ENCODE data around the gene MIF4GD.

MIF4GD gene

DNA sequence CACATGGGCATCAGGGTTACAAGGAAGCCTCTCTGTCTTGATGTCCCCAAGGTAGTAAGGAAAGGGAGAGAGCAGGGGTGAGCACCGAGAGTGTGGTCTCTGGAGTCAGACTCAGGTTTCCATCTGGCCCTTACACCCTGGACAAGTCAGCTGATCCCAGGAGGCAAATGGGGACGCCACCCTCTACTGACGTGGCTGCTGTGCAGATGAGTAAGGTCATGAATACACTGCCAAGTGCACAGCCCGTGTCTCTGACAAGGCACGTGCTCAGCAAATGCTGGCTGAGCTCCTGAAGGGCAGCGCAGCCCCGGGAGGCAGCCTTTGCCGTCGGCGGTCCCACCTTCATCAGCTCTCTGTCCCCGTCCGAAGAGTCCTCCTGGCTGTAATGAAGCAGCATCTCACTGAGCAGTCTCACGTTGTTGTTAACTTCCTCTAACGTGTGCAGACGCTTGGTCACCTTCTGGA is 29.0 kb downstream of the MIF4GD start:
- no peak for DNase-seq
- Histone ChIP-seq H4K20me1 (ENCODE audit: insufficient read depth, low read length) (no peaks in the 10 kb centered on the region), H3K36me3 (replicated peaks; ENCODE audit: insufficient read depth, low read length) (peaks cover 13% of the 10 kb centered on the region; the same call in 1 of the 2 replicates), H3K9me2 (replicated peaks; ENCODE audit: insufficient read depth, low read length) (no peaks in the 10 kb centered on the region), H3K9me3 (replicated peaks; ENCODE audit: insufficient read depth, low read length) (no peaks in the 10 kb centered on the region), H3K4me1 (ENCODE audit: low read length) (no peaks in the 10 kb centered on the region), H2AFZ (ENCODE audit: low read length) (no peak overlapping the region), H3K4me2 (ENCODE audit: low read depth, low read length) (no peak overlapping the region), H3K9ac (ENCODE audit: low read length) (no peak overlapping the region), H3K27ac (ENCODE audit: low read length) (no peak overlapping the region), H3K4me3 (ENCODE audit: low read length) (no peak overlapping the region), H3F3A (ENCODE audit: insufficient read depth, low read length) (0 out of 2 replicates have a peak, but pooled peaks cover 5% of the 10 kb centered on the region), H3K79me2 (ENCODE audit: low read length) (peaks cover 13% of the 10 kb centered on the region; the same call in 1 of the 2 replicates), H3K27me3 (replicated peaks; ENCODE audit: insufficient read depth, low read length) (no peaks in the 10 kb centered on the region)
- TF ChIP-seq EZH2phosphoT487 (IDR thresholded peaks at IDR 0.05; ENCODE audit: low read length) (no peak), EZH2 (optimal IDR thresholded peaks at IDR 0.05; ENCODE audit: low read depth, low read length) (no peak)
- TF ChIP-seq, protein P1, sequence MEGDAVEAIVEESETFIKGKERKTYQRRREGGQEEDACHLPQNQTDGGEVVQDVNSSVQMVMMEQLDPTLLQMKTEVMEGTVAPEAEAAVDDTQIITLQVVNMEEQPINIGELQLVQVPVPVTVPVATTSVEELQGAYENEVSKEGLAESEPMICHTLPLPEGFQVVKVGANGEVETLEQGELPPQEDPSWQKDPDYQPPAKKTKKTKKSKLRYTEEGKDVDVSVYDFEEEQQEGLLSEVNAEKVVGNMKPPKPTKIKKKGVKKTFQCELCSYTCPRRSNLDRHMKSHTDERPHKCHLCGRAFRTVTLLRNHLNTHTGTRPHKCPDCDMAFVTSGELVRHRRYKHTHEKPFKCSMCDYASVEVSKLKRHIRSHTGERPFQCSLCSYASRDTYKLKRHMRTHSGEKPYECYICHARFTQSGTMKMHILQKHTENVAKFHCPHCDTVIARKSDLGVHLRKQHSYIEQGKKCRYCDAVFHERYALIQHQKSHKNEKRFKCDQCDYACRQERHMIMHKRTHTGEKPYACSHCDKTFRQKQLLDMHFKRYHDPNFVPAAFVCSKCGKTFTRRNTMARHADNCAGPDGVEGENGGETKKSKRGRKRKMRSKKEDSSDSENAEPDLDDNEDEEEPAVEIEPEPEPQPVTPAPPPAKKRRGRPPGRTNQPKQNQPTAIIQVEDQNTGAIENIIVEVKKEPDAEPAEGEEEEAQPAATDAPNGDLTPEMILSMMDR (IDR thresholded peaks at IDR 0.05; ENCODE audit: low read length), result no peak

GRCh38 chr17:75241502-75241901 is 29.5 kb downstream of the MIF4GD start:
- Histone ChIP-seq H3K4me3 (ENCODE audit: low read length) (no peak overlapping the region), H3K36me3 (replicated peaks; ENCODE audit: insufficient read depth, low read length) (peaks cover 13% of the 10 kb centered on the region; the same call in 1 of the 2 replicates), H4K20me1 (ENCODE audit: insufficient read depth, low read length) (no peaks in the 10 kb centered on the region), H3K4me2 (ENCODE audit: low read depth, low read length) (no peak overlapping the region), H3K4me1 (ENCODE audit: low read length) (no peaks in the 10 kb centered on the region), H2AFZ (ENCODE audit: low read length) (no peak overlapping the region), H3K27ac (ENCODE audit: low read length) (no peak overlapping the region), H3K79me2 (ENCODE audit: low read length) (peaks cover 8% of the 10 kb centered on the region; the same call in 1 of the 2 replicates), H3K9ac (ENCODE audit: low read length) (no peak overlapping the region), H3F3A (ENCODE audit: insufficient read depth, low read length) (0 out of 2 replicates have a peak, but pooled peaks cover 5% of the 10 kb centered on the region), H3K27me3 (replicated peaks; ENCODE audit: insufficient read depth, low read length) (no peaks in the 10 kb centered on the region), H3K9me3 (replicated peaks; ENCODE audit: insufficient read depth, low read length) (no peaks in the 10 kb centered on the region), H3K9me2 (replicated peaks; ENCODE audit: insufficient read depth, low read length) (no peaks in the 10 kb centered on the region)
- no peak for DNase-seq
- no peak for TF ChIP-seq EZH2phosphoT487 (IDR thresholded peaks at IDR 0.05; ENCODE audit: low read length)
- TF ChIP-seq EZH2 (optimal IDR thresholded peaks at IDR 0.05; ENCODE audit: low read depth, low read length), result no peak
- TF ChIP-seq, protein P1 (IDR thresholded peaks at IDR 0.05; ENCODE audit: low read length), result no peak

GRCh38 chr17:75241143-75241430 is 29.9 kb downstream of the MIF4GD start:
- Histone ChIP-seq H3K79me2 (ENCODE audit: low read length) (peaks cover 4% of the 10 kb centered on the region; the same call in 1 of the 2 replicates), H3K4me2 (ENCODE audit: low read depth, low read length) (no peak overlapping the region), H3K4me3 (ENCODE audit: low read length) (no peak overlapping the region), H3K36me3 (replicated peaks; ENCODE audit: insufficient read depth, low read length) (peaks cover 9% of the 10 kb centered on the region; the same call in 1 of the 2 replicates), H3K9ac (ENCODE audit: low read length) (no peak overlapping the region), H3F3A (ENCODE audit: insufficient read depth, low read length) (0 out of 2 replicates have a peak, but pooled peaks cover 5% of the 10 kb centered on the region), H3K27me3 (replicated peaks; ENCODE audit: insufficient read depth, low read length) (no peaks in the 10 kb centered on the region), H3K4me1 (ENCODE audit: low read length) (no peaks in the 10 kb centered on the region), H3K27ac (ENCODE audit: low read length) (no peak overlapping the region), H3K9me2 (replicated peaks; ENCODE audit: insufficient read depth, low read length) (no peaks in the 10 kb centered on the region), H3K9me3 (replicated peaks; ENCODE audit: insufficient read depth, low read length) (no peaks in the 10 kb centered on the region), H2AFZ (ENCODE audit: low read length) (no peak overlapping the region), H4K20me1 (ENCODE audit: insufficient read depth, low read length) (no peaks in the 10 kb centered on the region)
- DNase-seq, result no peak
- TF ChIP-seq, protein P1 (IDR thresholded peaks at IDR 0.05; ENCODE audit: low read length), result no peak
- TF ChIP-seq EZH2 (optimal IDR thresholded peaks at IDR 0.05; ENCODE audit: low read depth, low read length) (no peak), EZH2phosphoT487 (IDR thresholded peaks at IDR 0.05; ENCODE audit: low read length) (no peak)

Data from MM.1S (cell line).